K562 (cell line): ENCODE results near the gene CPEB1. TPM values are rescaled to one million over a fixed set of nuclear protein-coding genes. Genes with fewer than 3 reads are reported as not detected.

Source experiments
- ATAC-seq: fragments of 200-7000 bp; cut with Tn5 transposase; 3 replicates; pipeline ENCODE4 v1.9.1; 2020; ENCODE audit warnings: moderate library complexity
- BruUV-seq: library from RNA; stranded (reverse); fragments of 400-500 nt; replicated peaks from 2 replicates; lab custom pipeline; 2021; lab: Mats Ljungman, UMichigan
- CTCF ChIA-PET: fragments of 300-600 bp; formaldehyde crosslinking; extraction: SDS; loops from one replicate; lab custom pipeline; 2021; ENCODE audit warnings: low intra/inter-chr PET ratio; lab: Yijun Ruan, JAX
- POLR2A ChIA-PET: fragments of 300-600, 350-650 bp; sonication (Branson Sonifier 250); formaldehyde crosslinking; extraction: SDS; loops from one replicate; lab custom pipeline; 2021; ENCODE audit warnings: antibody characterized with exemption, inconsistent platforms; lab: Yijun Ruan, JAX
- DNase-seq, 4 experiments: peaks; one replicate each; pipeline versions ENCODE4 v3.0.0 to v3.0.0-alpha.2; 2011 to 2018; ENCODE audit warnings: low spot score in 3 of 4, mixed read lengths in 3 of 4; ENCODE audit errors: extremely low read depth in 1 of 4
- FAIRE-seq: peaks from 2 replicates; lab custom pipeline; 2011; peaks lifted over from hg19 to GRCh38; lab: Jason Lieb, UNC
- H2AFZ ChIP-seq: 2 replicates; pipeline ENCODE4 v1.6.0; 2011; ENCODE audit warnings: low read depth, low read length, control low read depth, inconsistent platforms
- H3K27ac ChIP-seq: fragments of 200-600 bp; 3 replicates; pipeline ENCODE4 v1.8.0; 2011; ENCODE audit warnings: low read depth, mild to moderate bottlenecking, control low read depth, inconsistent platforms, low read length, moderate library complexity, mixed read lengths; ENCODE audit errors: extremely low read depth
- H3K27me3 ChIP-seq, 2 experiments: fragments of 300-600 bp in 1 of 2; 2 replicates in 1 of 2; 3 replicates in 1 of 2; pipeline versions ENCODE4 v1.6.0 to v1.8.0; 2011; ENCODE audit warnings: inconsistent platforms in 2 of 2, low read length in 2 of 2, mild to moderate bottlenecking in 1 of 2, mixed read lengths in 1 of 2, moderate library complexity in 1 of 2; ENCODE audit not compliant: control insufficient read depth in 2 of 2, insufficient read depth in 2 of 2
- H3K36me3 ChIP-seq: fragments of 300-600 bp; 3 replicates; pipeline ENCODE4 v1.8.0; 2011; ENCODE audit warnings: mild to moderate bottlenecking, low read length, inconsistent platforms; ENCODE audit not compliant: control insufficient read depth, insufficient read depth
- H3K4me1 ChIP-seq, 2 experiments: fragments of 200-600 bp in 1 of 2; replicated peaks in 1 of 2; 2 replicates in 1 of 2; 3 replicates in 1 of 2; pipeline versions ENCODE4 v1.5.1 to v1.8.0; 2011; ENCODE audit warnings: inconsistent platforms in 2 of 2, low read length in 2 of 2, mild to moderate bottlenecking in 1 of 2, mixed read lengths in 1 of 2, moderate library complexity in 1 of 2; ENCODE audit not compliant: control insufficient read depth in 2 of 2, insufficient read depth in 2 of 2
- H3K4me2 ChIP-seq: 2 replicates; pipeline ENCODE4 v1.6.1; 2011; ENCODE audit warnings: low read length, control low read depth, inconsistent platforms, mixed read lengths; ENCODE audit not compliant: insufficient read depth
- H3K4me3 ChIP-seq: fragments of 200-600 bp; sonication (generic), shearing (Covaris generic); 2 replicates; pipeline ENCODE4 v1.5.1; 2016; ENCODE audit warnings: control low read depth, inconsistent platforms
- H3K79me2 ChIP-seq: fragments of 200-600 bp; 3 replicates; pipeline ENCODE4 v1.8.0; 2011; ENCODE audit warnings: low read length, inconsistent platforms; ENCODE audit not compliant: control insufficient read depth, insufficient read depth
- H3K9ac ChIP-seq, 2 experiments: 2 replicates each; pipeline versions ENCODE4 v1.6.0 to v1.6.1; 2011; ENCODE audit warnings: low read depth in 2 of 2, low read length in 2 of 2, control low read depth in 1 of 2, inconsistent platforms in 1 of 2, mild to moderate bottlenecking in 1 of 2, mixed read lengths in 1 of 2; ENCODE audit not compliant: insufficient read depth in 1 of 2
- H3K9me1 ChIP-seq: one replicate; pipeline ENCODE4 v1.6.0; 2011; ENCODE audit warnings: inconsistent platforms, mild to moderate bottlenecking, low read length, moderate library complexity; ENCODE audit not compliant: control insufficient read depth, insufficient read depth
- H3K9me3 ChIP-seq: replicated peaks from 2 replicates; pipeline ENCODE4 v1.5.1; 2011; ENCODE audit warnings: low read depth, low read length, inconsistent platforms; ENCODE audit not compliant: control insufficient read depth, insufficient read depth
- H4K20me1 ChIP-seq: replicated peaks from 2 replicates; pipeline ENCODE4 v1.6.1; 2011; ENCODE audit warnings: low read length, inconsistent platforms, mixed read lengths; ENCODE audit not compliant: control insufficient read depth, insufficient read depth
- BCOR ChIP-seq: fragments of 450-650 bp; IDR thresholded peaks from 2 replicates; pipeline ENCODE4 v1.6.1; 2016
- ETV5 ChIP-seq: sonication (generic); formaldehyde crosslinking; IDR thresholded peaks from 2 replicates; pipeline ENCODE4 v1.4.0; 2020; ENCODE audit warnings: low read depth, mild to moderate bottlenecking, missing genetic modification reagents
- GATAD2B ChIP-seq: fragments of 450-650 bp; IDR thresholded peaks from 2 replicates; pipeline ENCODE4 v1.6.1; 2017; ENCODE audit warnings: mild to moderate bottlenecking, borderline replicate concordance
- HMG20A ChIP-seq: fragments of 450-650 bp; formaldehyde crosslinking; conservative IDR thresholded peaks from 2 replicates; pipeline ENCODE4 v1.4.0; 2020; ENCODE audit warnings: mild to moderate bottlenecking, mixed read lengths
- KDM1A ChIP-seq, 2 experiments: fragments of 450-650 bp; IDR thresholded peaks; 2 replicates each; pipeline ENCODE4 v1.6.1; 2016; ENCODE audit warnings: mild to moderate bottlenecking in 2 of 2
- MBD2 ChIP-seq: sonication (generic); IDR thresholded peaks from 2 replicates; pipeline ENCODE4 v1.6.1; 2016; ENCODE audit warnings: low read depth, borderline replicate concordance
- RBM25 ChIP-seq: fragments of 200-400 bp; formaldehyde crosslinking; IDR thresholded peaks from 2 replicates; pipeline ENCODE4 v1.6.1; 2018; ENCODE audit warnings: low read length, low read depth, moderate library complexity; ENCODE audit not compliant: severe bottlenecking
- TEAD1 ChIP-seq, 2 experiments: fragments of 450-650 bp in 1 of 2; sonication (generic) in 1 of 2; formaldehyde crosslinking; IDR thresholded peaks; 2 replicates each; pipeline versions ENCODE4 v1.4.0 to v1.8.0; 2020 to 2022; ENCODE audit warnings: mild to moderate bottlenecking in 2 of 2, missing genetic modification reagents in 1 of 2
- TEAD4 ChIP-seq, 2 experiments: sonication (generic) in 1 of 2; formaldehyde crosslinking in 1 of 2; IDR thresholded peaks; 2 replicates each; pipeline versions ENCODE4 v1.6.1 to v1.8.0; 2012 to 2022; ENCODE audit warnings: borderline replicate concordance in 1 of 2, inconsistent platforms in 1 of 2, low read length in 1 of 2, mild to moderate bottlenecking in 1 of 2, missing genetic modification reagents in 1 of 2
- TGIF2 ChIP-seq: sonication (generic); formaldehyde crosslinking; IDR thresholded peaks from 2 replicates; pipeline ENCODE4 v1.8.1; 2022; ENCODE audit warnings: mild to moderate bottlenecking, missing genetic modification reagents, moderate library complexity
- TSC22D4 ChIP-seq: fragments of 450-650 bp; IDR thresholded peaks from 2 replicates; pipeline ENCODE4 v1.6.1; 2016; ENCODE audit warnings: missing genetic modification characterization, missing biosample characterization, control low read depth
- ZBTB7A ChIP-seq: IDR thresholded peaks from 2 replicates; pipeline ENCODE4 v1.6.1; 2011; ENCODE audit warnings: low read depth, mild to moderate bottlenecking, low read length, moderate library complexity, borderline replicate concordance; ENCODE audit not compliant: control insufficient read depth
- ZC3H11A ChIP-seq: IDR thresholded peaks from 2 replicates; pipeline ENCODE4 v1.6.1; 2012; ENCODE audit warnings: low read depth, low read length, improper control_type of control experiment
- ZNF121 ChIP-seq: sonication (generic); formaldehyde crosslinking; conservative IDR thresholded peaks from 2 replicates; pipeline ENCODE4 v1.8.0; 2022; ENCODE audit warnings: missing genetic modification reagents
- ZNF57 ChIP-seq: fragments of 450-650 bp; formaldehyde crosslinking; IDR thresholded peaks from 2 replicates; pipeline ENCODE4 v1.4.0; 2020; ENCODE audit warnings: mild to moderate bottlenecking, moderate library complexity
- WGBS: fragments of 100-300 bp; shearing (Covaris generic); methylation state at CpG from one replicate; pipeline ENCODE4 v1.1.6; 2016; ENCODE audit warnings: low coverage, mixed read lengths; ENCODE audit not compliant: insufficient coverage; ENCODE audit errors: missing lambda C conversion rate; 5-methylcytosine and 5-hydroxymethylcytosine counted together
- in situ Hi-C: fragments of 300-500 bp; cut with MboI; formaldehyde crosslinking; loops from 4 replicates; pipeline ENCODE4 v1.15.0; 2018; ENCODE audit warnings: inconsistent platforms, mixed read lengths
- intact Hi-C: fragments of 100-400 bp; cut with micrococcal nuclease; formaldehyde crosslinking; loops from 2 replicates; pipeline ENCODE4 v1.14.2; 2022
- polyA plus RNA-seq, 8 experiments: library from polyadenylated mRNA; depleted of rRNA in 4 of 8; stranded (reverse) in 5 of 8; unstranded in 3 of 8; fragments of >200 nt; fragmentation: Nextera tagmentation in 2 of 8; fragmentation: Illumina TruSeq in 1 of 8; extraction: Ambion mirVana in 2 of 8; extraction: Trizol in 1 of 8; gene quantifications; 2 replicates each; pipeline versions ENCODE4 v1.2.1 to v1.2.3, GENCODE V29; 2011 to 2014; ENCODE audit warnings: inconsistent platforms in 1 of 8, missing spikeins in 1 of 8
- total RNA-seq, 7 experiments: library from RNA; depleted of rRNA in 6 of 7; stranded (reverse); fragments of >200 nt in 6 of 7; fragmentation: Illumina TruSeq in 2 of 7; extraction: Trizol in 2 of 7; gene quantifications; 2 replicates each; pipeline versions ENCODE4 v1.2.1 to v1.2.3, GENCODE V29; 2011 to 2021; ENCODE audit warnings: low replicate concordance in 1 of 7

CPEB1 gene
- total and polyA plus RNA-seq, 9 of the 15 experiments (the other 6 are each of a cell fraction or from before 2014, with no cell fraction given): 2.2 to 13.4 (median 9.7) TPM

DNA sequence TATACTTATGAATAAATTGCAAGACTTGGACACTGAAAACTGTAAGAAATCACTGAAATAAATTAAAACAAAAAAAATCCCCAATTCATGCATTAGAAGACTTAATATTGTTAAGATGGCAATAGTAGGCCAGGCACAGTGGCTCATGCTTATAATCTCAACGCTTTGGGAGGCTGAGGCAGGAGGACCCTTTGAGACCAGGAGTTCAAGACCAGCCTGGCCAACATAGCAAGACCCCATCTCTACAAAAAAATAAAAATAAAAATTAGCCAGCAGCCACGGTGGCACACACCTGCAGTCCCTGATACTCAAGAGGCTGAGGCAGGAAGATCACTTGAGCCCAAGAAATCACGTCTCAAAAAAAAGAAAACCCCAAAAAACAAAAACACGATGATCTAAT, 35.8 kb downstream of the CPEB1 start:
- no peaks in the 10 kb centered on the region for H3K9me3 ChIP-seq
- H3K9me1 ChIP-seq: no peaks in the 10 kb centered on the region
- BruUV-seq: no TSS peak
- intact Hi-C loops: no loop called here
- in situ Hi-C loops: no loop called here
- H2AFZ ChIP-seq: no peak overlapping the region
- TF ChIP-seq KDM1A (IDR thresholded peaks at IDR 0.05) (0 out of 4 replicates have a peak, but pooled peaks of 1 of the 2 experiments have one; percentile 10), TEAD1 (CRISPR knock-in tag; IDR thresholded peaks at IDR 0.05) (no peak), ZC3H11A (no peak), TSC22D4 (no peak), MBD2 (no peak), ZNF121 (CRISPR knock-in tag) (peak; percentile 91), ZNF57 (CRISPR knock-in tag) (no peak), RBM25 (peak; percentile 42), GATAD2B (no peak), ETV5 (CRISPR knock-in tag) (no peak), TGIF2 (CRISPR knock-in tag) (no peak), TEAD4 (IDR thresholded peaks at IDR 0.05; ENCODE audit: low read length) (no peak), TEAD4 (CRISPR knock-in tag; IDR thresholded peaks at IDR 0.05; ENCODE audit: borderline replicate concordance) (no peak), BCOR (peak; percentile 72), HMG20A (CRISPR knock-in tag) (no peak), ZBTB7A (no peak)
- H4K20me1 ChIP-seq: no peaks in the 10 kb centered on the region
- H3K4me2 ChIP-seq: no peak overlapping the region
- H3K79me2 ChIP-seq: no peaks in the 10 kb centered on the region
- no peak overlapping the region for H3K9ac ChIP-seq
- H3K36me3 ChIP-seq: no peaks in the 10 kb centered on the region
- no peaks in the 10 kb centered on the region for H3K27me3 ChIP-seq
- no peak overlapping the region for H3K4me3 ChIP-seq
- FAIRE-seq (no peak), DNase-seq (no peak), ATAC-seq (no peak)
- no peak overlapping the region for H3K27ac ChIP-seq
- ChIA-PET CTCF (no interaction called here), POLR2A (interaction anchor here (1.6 kb wide), 1 partner anchor 15 kb away, joined by 3 read pairs; no protein-coding TSS in a partner anchor)
- peaks cover 6 to 10% of the 10 kb centered on the region in 2 experiments; a peak in 4 of 5 replicates for H3K4me1 ChIP-seq
- WGBS: 81% methylated on average over 4 of the region's 4 CpGs
